Measurements from ENCODE around the gene IP6K2. TPM values are rescaled to one million over a fixed set of nuclear protein-coding genes. Genes with fewer than 3 reads are reported as not detected.

IP6K2 gene
- total and polyA plus RNA-seq, 2 of the 8 experiments (the other 6 are each of a cell fraction or from before 2014, with no cell fraction given): 95.8 to 144 TPM

GRCh38 chr3:48682786-48683185 lies 34.2 kb downstream of the IP6K2 start:
- Histone ChIP-seq H3K14ac (ENCODE audit: insufficient read length) (no peak overlapping the region), H3K27me3 (replicated peaks in 1 of 4; ENCODE audit: control insufficient read depth in 3 of 4, extremely low read depth in 1 of 4, insufficient read depth in 3 of 4, low read length in 3 of 4) (no peaks in the 10 kb centered on the region), H3K9ac (replicated peaks in 1 of 4; ENCODE audit: extremely low read depth in 1 of 4, low read depth in 3 of 4, low read length in 3 of 4) (no peak overlapping the region), H3K23me2 (ENCODE audit: low read depth, low read length) (peaks cover 8% of the 10 kb centered on the region; the same call in 1 of the 2 replicates), H4K5ac (ENCODE audit: insufficient read length, low read depth, low read length) (no peak overlapping the region), H3K9me3 (ENCODE audit: insufficient read depth in 2 of 2, low read depth in 1 of 2, low read length in 1 of 2) (no peaks in the 10 kb centered on the region), H4K20me1 (replicated peaks in 1 of 2; ENCODE audit: control insufficient read depth in 1 of 2, insufficient read depth in 2 of 2, low read length in 2 of 2) (peaks cover 5 to 23% of the 10 kb centered on the region in 2 experiments), H3K4me2 (ENCODE audit: insufficient read depth in 1 of 2, low read depth in 2 of 2, low read length in 2 of 2) (no peak overlapping the region), H3K36me3 (ENCODE audit: control insufficient read depth in 2 of 4, insufficient read depth in 4 of 4, low read length in 3 of 4) (peaks cover 27 to 46% (median 41%) of the 10 kb centered on the region in 4 experiments), H3K18ac (ENCODE audit: extremely low read depth, low read length) (no peak overlapping the region), H3K4me3 (ENCODE audit: extremely low read depth in 1 of 4, insufficient read depth in 2 of 4, low read depth in 3 of 4, low read length in 4 of 4) (no peak overlapping the region), H2BK12ac (ENCODE audit: low read depth, low read length) (no peak overlapping the region), H2BK15ac (ENCODE audit: low read length) (no peak overlapping the region), H3K79me1 (ENCODE audit: low read depth, low read length) (peaks cover 10% of the 10 kb centered on the region), H2BK5ac (ENCODE audit: low read depth, low read length) (no peak overlapping the region), H2BK120ac (replicated peaks; ENCODE audit: low read depth, low read length) (no peak overlapping the region), H3K56ac (replicated peaks; ENCODE audit: insufficient read length, low read depth, low read length) (no peak overlapping the region), H2AK5ac (ENCODE audit: low read depth, low read length) (no peak overlapping the region), H4K91ac (replicated peaks; ENCODE audit: insufficient read length, low read length) (no peak overlapping the region), H3K27ac (ENCODE audit: low read depth, low read length) (no peak overlapping the region; the same call in 1 of the 2 replicates), H2AFZ (ENCODE audit: low read length) (no peak overlapping the region), H3K4me1 (replicated peaks in 1 of 4; ENCODE audit: control insufficient read depth in 3 of 4, insufficient read depth in 4 of 4, low read length in 3 of 4) (peaks cover 0 to 11% (median 4%) of the 10 kb centered on the region in 4 experiments; a peak in 3 of 7 replicates), H3K79me2 (ENCODE audit: control insufficient read depth in 1 of 2, insufficient read depth in 2 of 2, low read length in 2 of 2) (peaks cover 0 to 21% of the 10 kb centered on the region in 2 experiments; a peak in 2 of 4 replicates), H2BK20ac (ENCODE audit: low read length) (no peak overlapping the region), H4K8ac (ENCODE audit: extremely low read depth, insufficient read depth, low read length) (no peak overlapping the region), H3K23ac (ENCODE audit: insufficient read length) (no peak overlapping the region), H3K4ac (replicated peaks; ENCODE audit: insufficient read length, low read depth, low read length) (no peak overlapping the region)
- POLR2A ChIA-PET (ENCODE audit: partially characterized antibody): interaction anchor here (2.4 to 15.0 kb wide), 2 partner anchors 9 to 16 kb away, joined by 13 to 175 read pairs; partner anchors contain the start of gene CELSR3
- WGBS, 2 experiments (ENCODE audit: extremely low coverage in 1 of 2, insufficient coverage in 1 of 2, insufficient read length in 1 of 2, insufficient replicate concordance in 2 of 2, low coverage in 1 of 2, low lambda C conversion rate in 2 of 2, missing lambda C conversion rate in 1 of 2): 80% methylated on average over 7 of the region's 9 CpGs; no CpG with 5 or more reads in 1 of the 2 experiments
- CTCF ChIA-PET (ENCODE audit: partially characterized antibody): interaction anchor here (0.9 to 2.5 kb wide), 3 partner anchors 19 to 57 kb away, joined by 3 to 22 read pairs (median 4); partner anchors contain the start of gene CELSR3
- DNase-seq (ENCODE audit: low read depth in 1 of 2, low spot score in 2 of 2) (no peak), FAIRE-seq (no peak)
- no peak for TF ChIP-seq CTBP2 (IDR thresholded peaks at IDR 0.05; ENCODE audit: borderline replicate concordance, insufficient read depth, insufficient read length, low read length)
- no peak for TF ChIP-seq GTF2F1 (IDR thresholded peaks at IDR 0.05; ENCODE audit: borderline replicate concordance, low read depth, low read length)
- no peak for TF ChIP-seq ZNF274 (IDR thresholded peaks at IDR 0.05; ENCODE audit: borderline replicate concordance, extremely low read depth, low read length)
- TF ChIP-seq RBBP5 (IDR thresholded peaks at IDR 0.05; ENCODE audit: borderline replicate concordance, low read depth, low read length): no peak
- TF ChIP-seq E2F6 (IDR thresholded peaks at IDR 0.05): no peak
- TF ChIP-seq SAP30 (IDR thresholded peaks at IDR 0.05; ENCODE audit: insufficient read depth, insufficient replicate concordance, low read length): no peak
- no peak for TF ChIP-seq POU5F1 (IDR thresholded peaks at IDR 0.05; ENCODE audit: low read depth, low read length)
- TF ChIP-seq CBX5 (IDR thresholded peaks at IDR 0.05; ENCODE audit: low read depth, low read length): no peak
- no peak for TF ChIP-seq GABPA (IDR thresholded peaks at IDR 0.05; ENCODE audit: borderline replicate concordance, insufficient read depth, low read length)
- no peak for TF ChIP-seq KDM4A (IDR thresholded peaks at IDR 0.05; ENCODE audit: low read depth, low read length, severe bottlenecking)
- TF ChIP-seq MAFK (IDR thresholded peaks at IDR 0.05; ENCODE audit: low read depth, low read length): no peak
- no peak for TF ChIP-seq MAX (IDR thresholded peaks at IDR 0.05)
